Thymus (tissue), 11 donors: ENCODE measurements around the gene SHISAL1. TPM values are rescaled to one million over a fixed set of nuclear protein-coding genes. Genes with fewer than 3 reads are reported as not detected.
"Not testable (repeated sequence)": the region's sequence is repeated elsewhere in the genome, so short reads cannot be mapped to it uniquely, and the experiment has no call there.

Source experiments
- DNase-seq, 9 donors: peaks; one replicate each; pipeline ENCODE4 v3.0.0-alpha.2; 2013; ENCODE audit warnings: low spot score in 9 of 9, low read depth in 6 of 9, missing footprints in 1 of 9
- H3K27ac ChIP-seq, 2 donors: one replicate each; pipeline ENCODE4 v1.5.1; 2013; ENCODE audit warnings: control low read depth in 1 of 2, low read depth in 1 of 2, low read length in 1 of 2, mild to moderate bottlenecking in 1 of 2, moderate library complexity in 1 of 2
- H3K27me3 ChIP-seq, 2 donors: one replicate each; pipeline ENCODE4 v1.5.1; 2013; ENCODE audit warnings: low read length in 1 of 2; ENCODE audit not compliant: control insufficient read depth in 2 of 2, insufficient read depth in 1 of 2
- H3K36me3 ChIP-seq, 2 donors: one replicate each; pipeline ENCODE4 v1.5.1; 2013; ENCODE audit warnings: low read length in 1 of 2, mild to moderate bottlenecking in 1 of 2, moderate library complexity in 1 of 2; ENCODE audit not compliant: control insufficient read depth in 2 of 2, insufficient read depth in 2 of 2
- H3K4me1 ChIP-seq, 2 donors: one replicate each; pipeline ENCODE4 v1.5.1; 2013; ENCODE audit warnings: low read length in 2 of 2; ENCODE audit not compliant: control insufficient read depth in 2 of 2, insufficient read depth in 2 of 2
- H3K4me3 ChIP-seq, 2 donors: one replicate each; pipeline ENCODE4 v1.5.1; 2013; ENCODE audit warnings: low read length in 2 of 2, control low read depth in 1 of 2, mild to moderate bottlenecking in 1 of 2
- H3K9me3 ChIP-seq, 2 donors: one replicate each; pipeline ENCODE4 v1.5.1; 2013; ENCODE audit warnings: low read length in 1 of 2, mild to moderate bottlenecking in 1 of 2; ENCODE audit not compliant: control insufficient read depth in 2 of 2, insufficient read depth in 1 of 2
- WGBS: extraction: QIAGEN DNeasy Blood & Tissue Kit; methylation state at CpG from one replicate; pipeline ENCODE4 v1.1.7; 2013; 5-methylcytosine and 5-hydroxymethylcytosine counted together
- polyA plus RNA-seq: library from polyadenylated mRNA; stranded (reverse); fragments of 200-250 nt; gene quantifications from one replicate; pipeline ENCODE4 v1.2.3, GENCODE V29; 2013
- total RNA-seq: library from RNA; stranded (reverse); fragments of 120-200 nt; gene quantifications from one replicate; pipeline ENCODE4 v1.2.4, GENCODE V29; 2013
- donor health status: healthy.

The SHISAL1 gene
- total and polyA plus RNA-seq, 2 donors, result 0.27 to 0.33 TPM

DNA sequence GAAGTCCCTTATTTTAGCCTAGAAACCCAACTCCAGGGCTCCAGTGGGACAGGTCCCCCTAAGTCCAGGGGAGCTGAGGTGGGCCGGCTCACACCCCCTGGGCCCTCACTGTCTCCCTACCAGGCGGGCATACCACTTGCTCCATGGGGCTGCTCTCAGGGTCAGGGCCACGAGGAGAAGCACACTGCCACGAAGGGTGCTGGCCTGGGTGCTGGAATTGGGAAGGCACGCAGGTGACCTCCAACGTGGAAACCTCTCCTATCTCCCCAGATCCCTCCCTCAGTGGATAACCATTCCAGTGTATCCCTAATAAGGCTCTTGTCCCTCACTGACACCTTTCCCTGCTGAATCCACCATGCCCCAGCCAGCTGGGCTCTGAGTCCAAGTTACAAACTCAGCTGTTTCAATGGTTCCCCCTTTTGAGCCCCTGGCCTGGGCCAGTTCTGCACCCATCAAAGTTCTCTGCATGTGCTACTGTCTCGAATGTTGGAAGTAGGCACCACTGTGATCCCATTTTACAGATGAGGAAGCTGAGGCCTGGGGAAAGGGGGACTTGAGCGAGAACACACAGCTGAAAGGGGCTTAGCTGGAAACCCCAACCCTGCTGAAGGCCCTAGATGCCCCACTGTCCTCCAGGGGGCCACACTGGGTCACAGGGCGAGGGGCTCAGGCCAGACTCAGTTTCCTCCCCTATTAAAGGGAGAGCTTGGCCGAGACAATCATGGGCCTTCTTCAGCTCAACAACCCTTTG is 1.5 kb downstream of the SHISAL1 start:
- no peak overlapping the region for H3K4me3 ChIP-seq
- H3K9me3 ChIP-seq, result no peaks in the 10 kb centered on the region
- H3K36me3 ChIP-seq, result no peaks in the 10 kb centered on the region
- no peak for DNase-seq
- no peak overlapping the region for H3K27ac ChIP-seq
- no peaks in the 10 kb centered on the region for H3K27me3 ChIP-seq
- 95% methylated on average over 10 of the region's 10 CpGs for WGBS
- peaks cover 0 to 6% of the 10 kb centered on the region in 2 donors for H3K4me1 ChIP-seq

DNA sequence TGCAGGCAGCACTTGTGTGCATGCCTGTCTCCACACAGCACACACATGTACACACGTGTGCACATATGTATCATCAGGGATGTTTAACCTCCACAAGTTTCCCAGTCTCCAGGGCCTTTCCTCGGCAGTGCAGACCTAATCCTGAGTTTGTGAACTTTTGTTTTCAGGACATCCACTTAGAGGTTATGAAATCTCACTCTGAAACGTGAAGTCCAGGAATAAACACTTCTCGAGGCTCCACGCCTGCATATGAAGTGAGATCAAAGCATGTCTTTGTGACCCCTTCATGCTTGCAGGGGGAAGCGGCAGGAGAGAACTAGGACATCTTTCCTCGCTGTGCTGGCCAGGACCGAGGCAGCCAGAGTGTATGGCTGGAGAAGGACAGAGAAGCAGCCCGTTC is 3.1 kb downstream of the SHISAL1 start:
- no peak overlapping the region for H3K4me3 ChIP-seq
- no peak for DNase-seq
- no peaks in the 10 kb centered on the region for H3K36me3 ChIP-seq
- H3K4me1 ChIP-seq, result peaks cover 0 to 12% of the 10 kb centered on the region in 2 donors
- no peaks in the 10 kb centered on the region for H3K9me3 ChIP-seq
- H3K27me3 ChIP-seq, result no peaks in the 10 kb centered on the region
- no peak overlapping the region for H3K27ac ChIP-seq
- WGBS, result 96% methylated on average over 9 of the region's 9 CpGs

GRCh38 chr22:44309137-44309536 is 3.6 kb downstream of the SHISAL1 start:
- 78% methylated on average over 16 of the region's 16 CpGs for WGBS
- Histone ChIP-seq H3K36me3 (no peaks in the 10 kb centered on the region), H3K4me1 (peaks cover 0 to 7% of the 10 kb centered on the region in 2 donors), H3K9me3 (no peaks in the 10 kb centered on the region), H3K27ac (no peak overlapping the region), H3K4me3 (no peak overlapping the region), H3K27me3 (no peaks in the 10 kb centered on the region)
- DNase-seq, result no peak

- no peaks in the 10 kb centered on the region for H3K36me3 ChIP-seq
- no peak overlapping the region for H3K4me3 ChIP-seq
- no peak overlapping the region for H3K27ac ChIP-seq
- no peaks in the 10 kb centered on the region for H3K9me3 ChIP-seq
- DNase-seq, result no peak
- WGBS, result 89% methylated on average over 20 of the region's 20 CpGs
- H3K4me1 ChIP-seq, result peaks cover 0 to 7% of the 10 kb centered on the region in 2 donors
- no peaks in the 10 kb centered on the region for H3K27me3 ChIP-seq
These were observed 5.1 kb downstream of the SHISAL1 start for GRCh38 chr22:44307509-44308169.

- Histone ChIP-seq H3K4me3 (no peak overlapping the region), H3K27ac (peak overlapping the region in 1 of 2 donors; percentile 32), H3K36me3 (no peaks in the 10 kb centered on the region), H3K27me3 (peaks cover 0 to under 1% of the 10 kb centered on the region in 2 donors), H3K9me3 (no peaks in the 10 kb centered on the region), H3K4me1 (peaks cover 0 to 7% of the 10 kb centered on the region in 2 donors)
- DNase-seq, result no peak
- WGBS, result 87% methylated on average over 10 of the region's 10 CpGs
These were observed 6.9 kb downstream of the SHISAL1 start for GRCh38 chr22:44305888-44306287.

- Histone ChIP-seq H3K27ac (peak overlapping the region in 1 of 2 donors; percentile 32), H3K27me3 (peaks cover 0 to 2% of the 10 kb centered on the region in 2 donors), H3K4me3 (no peak overlapping the region), H3K36me3 (no peaks in the 10 kb centered on the region), H3K4me1 (peaks cover 0 to 7% of the 10 kb centered on the region in 2 donors), H3K9me3 (no peaks in the 10 kb centered on the region)
- no peak for DNase-seq
- WGBS, result 88% methylated on average over 13 of the region's 13 CpGs
These were observed 7.3 kb downstream of the SHISAL1 start for GRCh38 chr22:44305455-44305854.

DNA sequence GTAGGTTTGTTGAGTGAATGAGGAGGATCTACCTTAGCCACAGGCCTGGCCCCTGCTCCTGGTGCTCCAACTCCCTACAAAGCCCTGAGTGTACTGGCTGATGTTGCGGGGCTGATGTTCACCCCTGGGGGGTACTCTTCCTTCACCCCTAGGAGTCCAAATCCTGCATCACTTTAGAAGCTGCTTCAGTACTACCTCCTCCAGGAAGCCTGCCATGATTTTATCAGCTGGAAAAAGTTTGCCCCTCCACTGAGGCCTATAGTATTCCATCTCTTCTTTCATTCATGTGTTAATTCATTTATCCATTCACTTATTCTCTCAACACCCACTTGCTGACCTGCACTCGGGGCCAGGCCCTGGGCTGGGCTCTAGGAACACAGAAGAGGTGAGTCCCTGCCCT is 7.8 kb downstream of the SHISAL1 start:
- H3K27ac ChIP-seq, result no peak overlapping the region
- H3K9me3 ChIP-seq, result no peaks in the 10 kb centered on the region
- 93% methylated on average over 2 of the region's 2 CpGs for WGBS
- peaks cover 0 to 5% of the 10 kb centered on the region in 2 donors for H3K27me3 ChIP-seq
- no peaks in the 10 kb centered on the region for H3K36me3 ChIP-seq
- peaks cover 0 to 7% of the 10 kb centered on the region in 2 donors for H3K4me1 ChIP-seq
- no peak overlapping the region for H3K4me3 ChIP-seq
- DNase-seq, result no peak

DNA sequence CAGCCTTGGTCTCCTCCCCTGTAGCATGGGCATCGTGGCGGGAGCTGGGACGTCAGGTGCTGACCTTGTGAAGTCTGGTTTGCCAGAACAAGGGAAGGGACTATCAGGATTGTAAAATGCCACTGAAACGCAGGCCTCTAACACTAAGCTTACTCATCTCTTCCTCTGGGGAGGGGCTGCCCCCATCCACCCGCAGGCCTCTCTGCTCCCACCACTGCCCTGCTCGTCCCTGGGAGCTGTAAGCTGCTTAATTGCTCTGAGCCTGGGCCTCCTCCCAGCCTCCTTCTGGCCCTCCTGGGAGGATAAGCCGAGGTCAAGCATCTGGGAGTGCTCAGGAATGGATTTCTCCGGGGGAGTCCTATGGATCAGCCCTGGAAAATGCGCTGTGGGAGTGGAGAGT is 8.4 kb downstream of the SHISAL1 start:
- no peaks in the 10 kb centered on the region for H3K9me3 ChIP-seq
- H3K36me3 ChIP-seq, result no peaks in the 10 kb centered on the region
- peaks cover 0 to 5% of the 10 kb centered on the region in 2 donors for H3K27me3 ChIP-seq
- no peak overlapping the region for H3K27ac ChIP-seq
- DNase-seq, result no peak
- H3K4me1 ChIP-seq, result peaks cover 0 to 7% of the 10 kb centered on the region in 2 donors
- H3K4me3 ChIP-seq, result no peak overlapping the region
- 87% methylated on average over 9 of the region's 9 CpGs for WGBS

- H3K4me3 ChIP-seq, H3K36me3 ChIP-seq, H3K27me3 ChIP-seq, DNase-seq, H3K4me1 ChIP-seq, H3K27ac ChIP-seq, H3K9me3 ChIP-seq: not testable (repeated sequence)
- WGBS, result 97% methylated on average over 9 of the region's 10 CpGs
These were observed 10.4 kb downstream of the SHISAL1 start for GRCh38 chr22:44302363-44302762.
